GDM1 (cell line): ENCODE measurements around the gene APBA2.

Experiments used
- DNase-seq: peaks from one replicate; lab custom pipeline; 2025; lab: John Stamatoyannopoulos, UW

The APBA2 gene

GRCh38 chr15:29120593-29121368 is 235.0 kb downstream of the APBA2 start:
- DNase-seq: no peak

- DNase-seq: no peak
These were observed 235.5 kb downstream of the APBA2 start for GRCh38 chr15:29121369-29121656.

GRCh38 chr15:29121907-29122306 is 236.1 kb downstream of the APBA2 start:
- DNase-seq: no peak

GRCh38 chr15:29122506-29122905 is 236.7 kb downstream of the APBA2 start:
- DNase-seq: no peak

GRCh38 chr15:29123171-29123570 is 237.4 kb downstream of the APBA2 start:
- DNase-seq: no peak

- no peak for DNase-seq
These were observed 238.2 kb downstream of the APBA2 start for GRCh38 chr15:29123991-29124390.

GRCh38 chr15:29124581-29125381 is 239.0 kb downstream of the APBA2 start:
- DNase-seq: no peak

GRCh38 chr15:29125382-29126207 is 239.8 kb downstream of the APBA2 start:
- DNase-seq: no peak

GRCh38 chr15:29126208-29126536 is 240.4 kb downstream of the APBA2 start:
- no peak for DNase-seq

GRCh38 chr15:29126821-29127461 is 241.2 kb downstream of the APBA2 start:
- no peak for DNase-seq

- no peak for DNase-seq
These were observed 242.0 kb downstream of the APBA2 start for GRCh38 chr15:29127506-29128430.

- no peak for DNase-seq
These were observed 242.9 kb downstream of the APBA2 start for GRCh38 chr15:29128671-29129070.

GRCh38 chr15:29129221-29129620 is 243.4 kb downstream of the APBA2 start:
- no peak for DNase-seq

- no peak for DNase-seq
These were observed 244.2 kb downstream of the APBA2 start for GRCh38 chr15:29129926-29130325.

GRCh38 chr15:29130476-29130875 is 244.7 kb downstream of the APBA2 start:
- no peak for DNase-seq

- DNase-seq: no peak
These were observed 245.4 kb downstream of the APBA2 start for GRCh38 chr15:29130951-29131839.

GRCh38 chr15:29131840-29132420 is 246.2 kb downstream of the APBA2 start:
- no peak for DNase-seq

- DNase-seq: no peak
These were observed 247.0 kb downstream of the APBA2 start for GRCh38 chr15:29132735-29133181.

GRCh38 chr15:29133321-29133720 is 247.5 kb downstream of the APBA2 start:
- DNase-seq: no peak

- no peak for DNase-seq
These were observed 248.0 kb downstream of the APBA2 start for GRCh38 chr15:29133791-29134190.
